GM23338 (cell line): ENCODE results near the gene AMY2B. TPM values are rescaled to one million over a fixed set of nuclear protein-coding genes. Genes with fewer than 3 reads are reported as not detected.

ENCODE experiments used
- ATAC-seq: fragments of 200-7000 bp; cut with Tn5 transposase; 3 replicates; pipeline ENCODE4 v1.9.1; 2020
- DNase-seq: peaks from one replicate; pipeline ENCODE4 v3.0.0-alpha.2; 2015; ENCODE audit warnings: low spot score
- H2AFZ ChIP-seq: fragments of 200-600 bp; sonication (generic); 2 replicates; pipeline ENCODE4 v1.8.0; 2016; ENCODE audit warnings: antibody characterized with exemption, mild to moderate bottlenecking, moderate library complexity
- H3F3A ChIP-seq: fragments of 200-600 bp; sonication (generic); replicated peaks from 2 replicates; pipeline ENCODE4 v1.8.0; 2017; ENCODE audit warnings: antibody characterized with exemption, mixed run types, low read depth
- H3K27ac ChIP-seq: fragments of 200-600 bp; sonication (generic); 2 replicates; pipeline ENCODE4 v1.6.1; 2016; ENCODE audit warnings: low read depth
- H3K27me3 ChIP-seq: fragments of 200-600 bp; sonication (generic); 2 replicates; pipeline ENCODE4 v1.8.0; 2016; ENCODE audit warnings: mild to moderate bottlenecking, mixed run types, moderate library complexity; ENCODE audit not compliant: insufficient read depth
- H3K36me3 ChIP-seq: fragments of 200-600 bp; sonication (generic); 2 replicates; pipeline ENCODE4 v1.8.0; 2016; ENCODE audit warnings: mild to moderate bottlenecking; ENCODE audit not compliant: insufficient read depth
- H3K4me1 ChIP-seq: fragments of 200-600 bp; sonication (generic); 2 replicates; pipeline ENCODE4 v1.8.0; 2016; ENCODE audit warnings: mild to moderate bottlenecking, moderate library complexity; ENCODE audit not compliant: insufficient read depth
- H3K4me2 ChIP-seq: fragments of 200-600 bp; sonication (generic); 2 replicates; pipeline ENCODE4 v1.7.1; 2017; ENCODE audit warnings: mixed run types
- H3K4me3 ChIP-seq: fragments of 200-600 bp; sonication (generic); 2 replicates; pipeline ENCODE4 v1.6.1; 2016; ENCODE audit warnings: mixed run types
- H3K79me2 ChIP-seq: fragments of 200-600 bp; sonication (generic); replicated peaks from 2 replicates; pipeline ENCODE4 v1.8.0; 2017; ENCODE audit warnings: mild to moderate bottlenecking; ENCODE audit not compliant: insufficient read depth
- H3K9me2 ChIP-seq: fragments of 200-600 bp; sonication (generic); 2 replicates; pipeline ENCODE4 v1.8.0; 2017; ENCODE audit not compliant: insufficient read depth
- H4K20me1 ChIP-seq: fragments of 200-600 bp; sonication (generic); replicated peaks from 2 replicates; pipeline ENCODE4 v1.8.0; 2017; ENCODE audit warnings: mild to moderate bottlenecking; ENCODE audit not compliant: insufficient read depth
- H3K27ac Mint-ChIP-seq: 2 replicates; pipeline ENCODE4 v1.8.0; 2020; ENCODE audit warnings: inconsistent platforms, mild to moderate bottlenecking, moderate library complexity, mixed read lengths
- H3K27me3 Mint-ChIP-seq: 3 replicates; pipeline ENCODE4 v1.8.0; 2022; ENCODE audit warnings: low read depth, mild to moderate bottlenecking, moderate library complexity, mixed read lengths, inconsistent platforms; ENCODE audit not compliant: insufficient read depth, poor library complexity
- H3K36me3 Mint-ChIP-seq: 3 replicates; pipeline ENCODE4 v1.8.0; 2021; ENCODE audit warnings: low read depth, mild to moderate bottlenecking, inconsistent platforms, moderate library complexity, mixed read lengths
- H3K4me1 Mint-ChIP-seq: 3 replicates; pipeline ENCODE4 v1.8.0; 2020; ENCODE audit warnings: mild to moderate bottlenecking, inconsistent platforms, mixed read lengths
- H3K4me3 Mint-ChIP-seq: 3 replicates; pipeline ENCODE4 v1.8.0; 2021; ENCODE audit warnings: moderate library complexity, mild to moderate bottlenecking, inconsistent platforms, mixed read lengths
- H3K9me3 Mint-ChIP-seq: 3 replicates; pipeline ENCODE4 v1.8.0; 2020; ENCODE audit warnings: moderate library complexity, mild to moderate bottlenecking, inconsistent platforms, mixed read lengths
- CREB1 ChIP-seq: fragments of 250-450 bp; sonication (Bioruptor Pico); IDR thresholded peaks from 2 replicates; pipeline ENCODE4 v1.5.0; 2020; ENCODE audit warnings: low read depth, mild to moderate bottlenecking, moderate library complexity
- JUNB ChIP-seq: IDR thresholded peaks from one replicate; pipeline ENCODE4 v1.6.1; 2016; ENCODE audit warnings: antibody characterized with exemption; ENCODE audit not compliant: unreplicated experiment
- NANOG ChIP-seq: IDR thresholded peaks from 2 replicates; pipeline ENCODE4 v1.6.1; 2016; ENCODE audit warnings: antibody characterized with exemption, borderline replicate concordance
- polyA plus RNA-seq: library from polyadenylated mRNA; unstranded; fragments of >200 nt; fragmentation: Nextera tagmentation; extraction: Ambion mirVana; gene quantifications from 2 replicates; pipeline ENCODE4 v1.2.1, GENCODE V29; 2016
- total RNA-seq: library from RNA; depleted of rRNA; stranded (reverse); fragments of >200 nt; shearing (Covaris generic); gene quantifications from 2 replicates; pipeline ENCODE4 v1.2.3, GENCODE V29; 2014
- TF ChIP-seq, protein P1 (sequence below): IDR thresholded peaks from one replicate; pipeline ENCODE4 v1.6.1; 2018; ENCODE audit warnings: antibody characterized with exemption; ENCODE audit not compliant: unreplicated experiment
- TF ChIP-seq, protein P2 (sequence below): IDR thresholded peaks from 2 replicates; pipeline ENCODE4 v1.6.1; 2016; ENCODE audit warnings: antibody characterized with exemption
- TF ChIP-seq, protein P3 (sequence below): fragments of 250-450 bp; sonication (Bioruptor Pico); IDR thresholded peaks from 2 replicates; pipeline ENCODE4 v1.5.0; 2020; ENCODE audit warnings: mild to moderate bottlenecking, moderate library complexity

AMY2B gene
- total and polyA plus RNA-seq, 2 experiments from 2014 or later = 1.5 to 2.5 TPM

DNA sequence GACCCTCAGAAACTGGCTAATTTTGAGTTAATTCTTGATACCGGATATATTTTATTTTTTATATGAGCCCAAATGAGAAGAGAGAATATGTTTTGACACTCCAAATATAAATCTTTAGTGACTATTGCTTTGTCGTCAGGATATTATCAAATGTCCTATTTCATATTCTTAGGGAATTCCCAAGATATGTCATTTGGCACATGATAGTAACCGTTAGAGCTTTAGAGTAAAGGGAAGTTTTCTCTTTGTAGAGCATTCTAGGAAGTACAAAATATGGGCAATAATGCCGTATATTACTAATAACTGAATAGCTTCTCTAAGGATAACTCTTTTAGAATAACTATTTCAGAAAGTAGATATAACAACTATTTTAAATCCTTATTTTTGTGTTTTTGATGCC, 8.3 kb upstream of the AMY2B start:
- ATAC-seq (no peak), DNase-seq (no peak)
- H3K36me3 ChIP-seq = no peaks in the 10 kb centered on the region
- H3K36me3 Mint-ChIP-seq = no peaks in the 10 kb centered on the region
- no peak overlapping the region for H3K4me2 ChIP-seq
- no peaks in the 10 kb centered on the region for H3K79me2 ChIP-seq
- no peaks in the 10 kb centered on the region for H3F3A ChIP-seq
- H4K20me1 ChIP-seq = no peaks in the 10 kb centered on the region; the same call in 1 of the 2 replicates
- H3K4me1 ChIP-seq = no peaks in the 10 kb centered on the region
- no peaks in the 10 kb centered on the region for H3K9me3 Mint-ChIP-seq
- no peak overlapping the region for H3K4me3 ChIP-seq
- no peaks in the 10 kb centered on the region for H3K27me3 ChIP-seq
- H3K27me3 Mint-ChIP-seq = no peaks in the 10 kb centered on the region
- no peak overlapping the region for H3K4me3 Mint-ChIP-seq
- no peaks in the 10 kb centered on the region for H3K4me1 Mint-ChIP-seq
- TF ChIP-seq, protein P1, sequence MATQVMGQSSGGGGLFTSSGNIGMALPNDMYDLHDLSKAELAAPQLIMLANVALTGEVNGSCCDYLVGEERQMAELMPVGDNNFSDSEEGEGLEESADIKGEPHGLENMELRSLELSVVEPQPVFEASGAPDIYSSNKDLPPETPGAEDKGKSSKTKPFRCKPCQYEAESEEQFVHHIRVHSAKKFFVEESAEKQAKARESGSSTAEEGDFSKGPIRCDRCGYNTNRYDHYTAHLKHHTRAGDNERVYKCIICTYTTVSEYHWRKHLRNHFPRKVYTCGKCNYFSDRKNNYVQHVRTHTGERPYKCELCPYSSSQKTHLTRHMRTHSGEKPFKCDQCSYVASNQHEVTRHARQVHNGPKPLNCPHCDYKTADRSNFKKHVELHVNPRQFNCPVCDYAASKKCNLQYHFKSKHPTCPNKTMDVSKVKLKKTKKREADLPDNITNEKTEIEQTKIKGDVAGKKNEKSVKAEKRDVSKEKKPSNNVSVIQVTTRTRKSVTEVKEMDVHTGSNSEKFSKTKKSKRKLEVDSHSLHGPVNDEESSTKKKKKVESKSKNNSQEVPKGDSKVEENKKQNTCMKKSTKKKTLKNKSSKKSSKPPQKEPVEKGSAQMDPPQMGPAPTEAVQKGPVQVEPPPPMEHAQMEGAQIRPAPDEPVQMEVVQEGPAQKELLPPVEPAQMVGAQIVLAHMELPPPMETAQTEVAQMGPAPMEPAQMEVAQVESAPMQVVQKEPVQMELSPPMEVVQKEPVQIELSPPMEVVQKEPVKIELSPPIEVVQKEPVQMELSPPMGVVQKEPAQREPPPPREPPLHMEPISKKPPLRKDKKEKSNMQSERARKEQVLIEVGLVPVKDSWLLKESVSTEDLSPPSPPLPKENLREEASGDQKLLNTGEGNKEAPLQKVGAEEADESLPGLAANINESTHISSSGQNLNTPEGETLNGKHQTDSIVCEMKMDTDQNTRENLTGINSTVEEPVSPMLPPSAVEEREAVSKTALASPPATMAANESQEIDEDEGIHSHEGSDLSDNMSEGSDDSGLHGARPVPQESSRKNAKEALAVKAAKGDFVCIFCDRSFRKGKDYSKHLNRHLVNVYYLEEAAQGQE = no peak
- TF ChIP-seq, protein P2, sequence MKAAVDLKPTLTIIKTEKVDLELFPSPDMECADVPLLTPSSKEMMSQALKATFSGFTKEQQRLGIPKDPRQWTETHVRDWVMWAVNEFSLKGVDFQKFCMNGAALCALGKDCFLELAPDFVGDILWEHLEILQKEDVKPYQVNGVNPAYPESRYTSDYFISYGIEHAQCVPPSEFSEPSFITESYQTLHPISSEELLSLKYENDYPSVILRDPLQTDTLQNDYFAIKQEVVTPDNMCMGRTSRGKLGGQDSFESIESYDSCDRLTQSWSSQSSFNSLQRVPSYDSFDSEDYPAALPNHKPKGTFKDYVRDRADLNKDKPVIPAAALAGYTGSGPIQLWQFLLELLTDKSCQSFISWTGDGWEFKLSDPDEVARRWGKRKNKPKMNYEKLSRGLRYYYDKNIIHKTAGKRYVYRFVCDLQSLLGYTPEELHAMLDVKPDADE = no peak
- H3K27ac Mint-ChIP-seq = no peak overlapping the region
- no peaks in the 10 kb centered on the region for H3K9me2 ChIP-seq
- no peak overlapping the region for H2AFZ ChIP-seq
- no peak overlapping the region for H3K27ac ChIP-seq

DNA sequence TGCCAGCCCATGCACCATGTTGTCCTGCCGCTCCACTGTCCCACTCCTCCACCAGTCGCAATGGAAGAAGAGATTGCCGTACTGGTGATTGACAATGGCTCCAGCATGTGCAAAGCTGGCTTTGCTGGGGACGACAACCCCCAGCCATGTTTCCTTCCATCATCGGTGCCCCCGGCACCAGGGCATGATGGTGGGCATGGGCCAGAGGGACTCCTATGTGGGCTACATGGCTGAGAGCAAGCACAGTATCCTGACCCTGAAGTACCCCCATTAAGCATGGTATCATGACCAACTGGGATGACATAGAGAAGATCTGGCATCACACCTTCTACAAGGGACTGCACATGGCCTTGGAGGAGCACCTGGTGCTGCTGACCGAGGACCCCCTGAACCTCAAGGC, 1.9 kb upstream of the AMY2B start:
- H3K36me3 ChIP-seq = no peaks in the 10 kb centered on the region
- no peak for ATAC-seq

More for the DNA sequence above, 1.9 kb upstream of the AMY2B start:
- Mint-ChIP-seq H3K27ac (no peak overlapping the region), H3K27me3 (no peaks in the 10 kb centered on the region), H3K4me1 (no peaks in the 10 kb centered on the region), H3K4me3 (no peak overlapping the region), H3K9me3 (no peaks in the 10 kb centered on the region), H3K36me3 (peaks cover 3% of the 10 kb centered on the region; the same call in 1 of the 3 replicates)
- DNase-seq = no peak
- Histone ChIP-seq H3K27me3 (no peaks in the 10 kb centered on the region), H3K9me2 (no peaks in the 10 kb centered on the region), H3F3A (no peaks in the 10 kb centered on the region), H2AFZ (no peak overlapping the region), H3K79me2 (no peaks in the 10 kb centered on the region), H3K4me2 (no peak overlapping the region), H3K4me1 (no peaks in the 10 kb centered on the region), H3K4me3 (no peak overlapping the region), H4K20me1 (no peaks in the 10 kb centered on the region), H3K27ac (no peak overlapping the region)
- TF ChIP-seq JUNB (no peak), CREB1 (CRISPR knock-in tag) (no peak), NANOG (no peak)
- TF ChIP-seq, protein P3, sequence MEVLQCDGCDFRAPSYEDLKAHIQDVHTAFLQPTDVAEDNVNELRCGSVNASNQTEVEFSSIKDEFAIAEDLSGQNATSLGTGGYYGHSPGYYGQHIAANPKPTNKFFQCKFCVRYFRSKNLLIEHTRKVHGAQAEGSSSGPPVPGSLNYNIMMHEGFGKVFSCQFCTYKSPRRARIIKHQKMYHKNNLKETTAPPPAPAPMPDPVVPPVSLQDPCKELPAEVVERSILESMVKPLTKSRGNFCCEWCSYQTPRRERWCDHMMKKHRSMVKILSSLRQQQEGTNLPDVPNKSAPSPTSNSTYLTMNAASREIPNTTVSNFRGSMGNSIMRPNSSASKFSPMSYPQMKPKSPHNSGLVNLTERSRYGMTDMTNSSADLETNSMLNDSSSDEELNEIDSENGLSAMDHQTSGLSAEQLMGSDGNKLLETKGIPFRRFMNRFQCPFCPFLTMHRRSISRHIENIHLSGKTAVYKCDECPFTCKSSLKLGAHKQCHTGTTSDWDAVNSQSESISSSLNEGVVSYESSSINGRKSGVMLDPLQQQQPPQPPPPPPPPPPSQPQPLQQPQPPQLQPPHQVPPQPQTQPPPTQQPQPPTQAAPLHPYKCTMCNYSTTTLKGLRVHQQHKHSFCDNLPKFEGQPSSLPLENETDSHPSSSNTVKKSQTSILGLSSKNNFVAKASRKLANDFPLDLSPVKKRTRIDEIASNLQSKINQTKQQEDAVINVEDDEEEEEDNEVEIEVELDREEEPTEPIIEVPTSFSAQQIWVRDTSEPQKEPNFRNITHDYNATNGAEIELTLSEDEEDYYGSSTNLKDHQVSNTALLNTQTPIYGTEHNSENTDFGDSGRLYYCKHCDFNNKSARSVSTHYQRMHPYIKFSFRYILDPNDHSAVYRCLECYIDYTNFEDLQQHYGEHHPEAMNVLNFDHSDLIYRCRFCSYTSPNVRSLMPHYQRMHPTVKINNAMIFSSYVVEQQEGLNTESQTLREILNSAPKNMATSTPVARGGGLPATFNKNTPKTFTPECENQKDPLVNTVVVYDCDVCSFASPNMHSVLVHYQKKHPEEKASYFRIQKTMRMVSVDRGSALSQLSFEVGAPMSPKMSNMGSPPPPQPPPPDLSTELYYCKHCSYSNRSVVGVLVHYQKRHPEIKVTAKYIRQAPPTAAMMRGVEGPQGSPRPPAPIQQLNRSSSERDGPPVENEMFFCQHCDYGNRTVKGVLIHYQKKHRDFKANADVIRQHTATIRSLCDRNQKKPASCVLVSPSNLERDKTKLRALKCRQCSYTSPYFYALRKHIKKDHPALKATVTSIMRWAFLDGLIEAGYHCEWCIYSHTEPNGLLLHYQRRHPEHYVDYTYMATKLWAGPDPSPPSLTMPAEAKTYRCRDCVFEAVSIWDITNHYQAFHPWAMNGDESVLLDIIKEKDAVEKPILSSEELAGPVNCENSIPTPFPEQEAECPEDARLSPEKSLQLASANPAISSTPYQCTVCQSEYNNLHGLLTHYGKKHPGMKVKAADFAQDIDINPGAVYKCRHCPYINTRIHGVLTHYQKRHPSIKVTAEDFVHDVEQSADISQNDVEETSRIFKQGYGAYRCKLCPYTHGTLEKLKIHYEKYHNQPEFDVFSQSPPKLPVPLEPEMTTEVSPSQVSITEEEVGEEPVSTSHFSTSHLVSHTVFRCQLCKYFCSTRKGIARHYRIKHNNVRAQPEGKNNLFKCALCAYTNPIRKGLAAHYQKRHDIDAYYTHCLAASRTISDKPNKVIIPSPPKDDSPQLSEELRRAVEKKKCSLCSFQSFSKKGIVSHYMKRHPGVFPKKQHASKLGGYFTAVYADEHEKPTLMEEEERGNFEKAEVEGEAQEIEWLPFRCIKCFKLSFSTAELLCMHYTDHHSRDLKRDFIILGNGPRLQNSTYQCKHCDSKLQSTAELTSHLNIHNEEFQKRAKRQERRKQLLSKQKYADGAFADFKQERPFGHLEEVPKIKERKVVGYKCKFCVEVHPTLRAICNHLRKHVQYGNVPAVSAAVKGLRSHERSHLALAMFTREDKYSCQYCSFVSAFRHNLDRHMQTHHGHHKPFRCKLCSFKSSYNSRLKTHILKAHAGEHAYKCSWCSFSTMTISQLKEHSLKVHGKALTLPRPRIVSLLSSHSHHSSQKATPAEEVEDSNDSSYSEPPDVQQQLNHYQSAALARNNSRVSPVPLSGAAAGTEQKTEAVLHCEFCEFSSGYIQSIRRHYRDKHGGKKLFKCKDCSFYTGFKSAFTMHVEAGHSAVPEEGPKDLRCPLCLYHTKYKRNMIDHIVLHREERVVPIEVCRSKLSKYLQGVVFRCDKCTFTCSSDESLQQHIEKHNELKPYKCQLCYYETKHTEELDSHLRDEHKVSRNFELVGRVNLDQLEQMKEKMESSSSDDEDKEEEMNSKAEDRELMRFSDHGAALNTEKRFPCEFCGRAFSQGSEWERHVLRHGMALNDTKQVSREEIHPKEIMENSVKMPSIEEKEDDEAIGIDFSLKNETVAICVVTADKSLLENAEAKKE (CRISPR knock-in tag) = no peak
